Breast epithelium (tissue), 3 donors: ENCODE results near the gene TMEM100.

ENCODE experiments used
- CTCF ChIP-seq, 3 donors: fragments of 450-650 bp; IDR thresholded peaks; one replicate each; pipeline ENCODE4 v1.5.1; 2016 to 2017; ENCODE audit warnings: antibody characterized with exemption in 3 of 3, mild to moderate bottlenecking in 3 of 3, moderate library complexity in 3 of 3
- POLR2AphosphoS5 ChIP-seq, 3 donors: sonication (generic); formaldehyde crosslinking; IDR thresholded peaks; one replicate each; pipeline ENCODE4 v1.6.1; 2017; ENCODE audit warnings: antibody characterized with exemption in 3 of 3

GRCh38 chr17:55769625-55770000 is 46.9 kb upstream of the TMEM100 start:
- no peak for TF ChIP-seq POLR2AphosphoS5 (IDR thresholded peaks at IDR 0.05)
- no peak for TF ChIP-seq CTCF (IDR thresholded peaks at IDR 0.05)
